Activated CD4-positive, alpha-beta T cell treated with anti-CD3 and anti-CD28 coated beads for 36 hours (primary cell): ENCODE measurements around the gene HSDL1. TPM values are rescaled to one million over a fixed set of nuclear protein-coding genes. Genes with fewer than 3 reads are reported as not detected.

Experiments used
- ATAC-seq: fragments of 200-7000 bp; cut with Tn5 transposase; one replicate; pipeline ENCODE4 v1.10.0; 2021; ENCODE audit warnings: mild to moderate bottlenecking, moderate library complexity
- CTCF ChIA-PET: fragments of 350-600 bp; sonication (Branson Sonifier 250); formaldehyde crosslinking; loops from one replicate; lab custom pipeline; 2021; ENCODE audit warnings: antibody characterized with exemption; lab: Charles Lee
- POLR2A ChIA-PET: fragments of 350-600 bp; sonication (Branson Sonifier 250); formaldehyde crosslinking; loops from one replicate; lab custom pipeline; 2021; ENCODE audit warnings: antibody characterized with exemption, inconsistent platforms; lab: Charles Lee
- DNase-seq: peaks from one replicate; pipeline ENCODE4 v3.0.0-alpha.2; 2020
- H3K27ac Mint-ChIP-seq: one replicate; pipeline ENCODE4 v1.8.0; 2021; ENCODE audit warnings: mixed read lengths
- H3K27me3 Mint-ChIP-seq: one replicate; pipeline ENCODE4 v1.8.0; 2021; ENCODE audit warnings: mixed read lengths
- H3K36me3 Mint-ChIP-seq: one replicate; pipeline ENCODE4 v1.8.0; 2021; ENCODE audit warnings: low read depth, mixed read lengths
- H3K4me1 Mint-ChIP-seq: one replicate; pipeline ENCODE4 v1.8.0; 2021; ENCODE audit warnings: mixed read lengths
- H3K4me3 Mint-ChIP-seq: one replicate; pipeline ENCODE4 v1.8.0; 2021; ENCODE audit warnings: mild to moderate bottlenecking, moderate library complexity, mixed read lengths
- H3K9me3 Mint-ChIP-seq: one replicate; pipeline ENCODE4 v1.8.0; 2021; ENCODE audit warnings: low read depth, mixed read lengths
- intact Hi-C, 2 experiments: fragments of 100-400 bp; cut with DNase I in 1 of 2; cut with micrococcal nuclease in 1 of 2; formaldehyde crosslinking; loops; one replicate each; pipeline versions ENCODE4 v1.14.2 to v1.15.1; 2022 to 2024; cut with DNase I, micrococcal nuclease
- total RNA-seq, 2 experiments: library from RNA; stranded (reverse); gene quantifications; one replicate each; pipeline ENCODE4 v1.2.3, GENCODE V29; 2021

Gene HSDL1
- total RNA-seq, 2 experiments from 2014 or later = 7.4 to 11.4 TPM

GRCh38 chr16:84138824-84139627 is 6.0 kb downstream of the HSDL1 start:
- Mint-ChIP-seq H3K9me3 (no peaks in the 10 kb centered on the region), H3K27me3 (no peaks in the 10 kb centered on the region), H3K36me3 (peaks cover 3% of the 10 kb centered on the region), H3K27ac (peak overlapping the region; percentile 32), H3K4me1 (peaks cover 49% of the 10 kb centered on the region), H3K4me3 (no peak overlapping the region)
- DNase-seq (peak; percentile 59), ATAC-seq (peak; percentile 96)
- POLR2A ChIA-PET = no interaction called here
- CTCF ChIA-PET = interaction anchor here (0.6 to 1.4 kb wide), 7 partner anchors 22 to 59 kb away, joined by 3 to 5 read pairs (median 3); partner anchors contain the start of genes MBTPS1 and TAF1C
- intact Hi-C loops = loop anchor here in 1 of 2 experiments (2.0 kb wide), 1 partner anchor 54 kb away; no protein-coding TSS in a partner anchor

DNA sequence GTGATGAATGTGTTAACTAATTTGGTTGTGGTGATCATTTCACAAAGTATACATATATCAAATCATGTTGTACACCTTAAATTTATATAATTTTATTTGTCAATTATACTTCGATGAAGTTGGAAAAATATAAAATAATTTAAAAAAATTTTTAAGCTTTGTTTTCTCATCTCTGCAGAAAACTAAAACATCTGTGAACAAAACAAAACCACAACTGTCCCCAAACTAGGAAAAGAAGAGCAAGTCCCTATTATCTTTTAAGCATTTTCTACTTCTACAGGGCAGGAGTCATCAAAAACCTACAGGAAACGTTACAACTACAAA is 6.5 kb downstream of the HSDL1 start:
- Mint-ChIP-seq H3K4me3 (no peak overlapping the region), H3K4me1 (peaks cover 47% of the 10 kb centered on the region), H3K27me3 (no peaks in the 10 kb centered on the region), H3K36me3 (peaks cover 3% of the 10 kb centered on the region), H3K27ac (peak overlapping the region; percentile 32), H3K9me3 (no peaks in the 10 kb centered on the region)
- DNase-seq = no peak
- intact Hi-C loops = loop anchor here in 1 of 2 experiments (2.0 kb wide), 1 partner anchor 54 kb away; no protein-coding TSS in a partner anchor
- ChIA-PET POLR2A (no interaction called here), CTCF (interaction anchor here (0.5 to 1.4 kb wide), 7 partner anchors 10 to 58 kb away, joined by 3 to 5 read pairs (median 4); partner anchors contain the start of genes MBTPS1 and TAF1C)
- ATAC-seq = no peak

- ChIA-PET CTCF (interaction anchor here (0.5 to 1.4 kb wide), 7 partner anchors 9 to 61 kb away, joined by 3 to 5 read pairs (median 4); partner anchors contain the start of gene TAF1C), POLR2A (no interaction called here)
- Mint-ChIP-seq H3K9me3 (no peaks in the 10 kb centered on the region), H3K27me3 (no peaks in the 10 kb centered on the region), H3K4me1 (peaks cover 43% of the 10 kb centered on the region), H3K36me3 (peaks cover 3% of the 10 kb centered on the region), H3K27ac (no peak overlapping the region), H3K4me3 (no peak overlapping the region)
- intact Hi-C loops = loop anchor here in 1 of 2 experiments (2.0 kb wide), 1 partner anchor 53 kb away; no protein-coding TSS in a partner anchor
- DNase-seq (no peak), ATAC-seq (no peak)
Measured at GRCh38 chr16:84137769-84138357, 7.1 kb downstream of the HSDL1 start.

GRCh38 chr16:84137287-84137686 is 7.7 kb downstream of the HSDL1 start:
- no peak for DNase-seq
- POLR2A ChIA-PET = no interaction called here
- ATAC-seq = no peak
- Mint-ChIP-seq H3K4me3 (no peak overlapping the region), H3K27ac (no peak overlapping the region), H3K9me3 (no peaks in the 10 kb centered on the region), H3K36me3 (peaks cover 3% of the 10 kb centered on the region), H3K27me3 (no peaks in the 10 kb centered on the region), H3K4me1 (peaks cover 42% of the 10 kb centered on the region)
- CTCF ChIA-PET = interaction anchor here (1.4 kb wide), 1 partner anchor 52 kb away, joined by 5 read pairs; no protein-coding TSS in a partner anchor
- intact Hi-C loops = no loop called here

DNA sequence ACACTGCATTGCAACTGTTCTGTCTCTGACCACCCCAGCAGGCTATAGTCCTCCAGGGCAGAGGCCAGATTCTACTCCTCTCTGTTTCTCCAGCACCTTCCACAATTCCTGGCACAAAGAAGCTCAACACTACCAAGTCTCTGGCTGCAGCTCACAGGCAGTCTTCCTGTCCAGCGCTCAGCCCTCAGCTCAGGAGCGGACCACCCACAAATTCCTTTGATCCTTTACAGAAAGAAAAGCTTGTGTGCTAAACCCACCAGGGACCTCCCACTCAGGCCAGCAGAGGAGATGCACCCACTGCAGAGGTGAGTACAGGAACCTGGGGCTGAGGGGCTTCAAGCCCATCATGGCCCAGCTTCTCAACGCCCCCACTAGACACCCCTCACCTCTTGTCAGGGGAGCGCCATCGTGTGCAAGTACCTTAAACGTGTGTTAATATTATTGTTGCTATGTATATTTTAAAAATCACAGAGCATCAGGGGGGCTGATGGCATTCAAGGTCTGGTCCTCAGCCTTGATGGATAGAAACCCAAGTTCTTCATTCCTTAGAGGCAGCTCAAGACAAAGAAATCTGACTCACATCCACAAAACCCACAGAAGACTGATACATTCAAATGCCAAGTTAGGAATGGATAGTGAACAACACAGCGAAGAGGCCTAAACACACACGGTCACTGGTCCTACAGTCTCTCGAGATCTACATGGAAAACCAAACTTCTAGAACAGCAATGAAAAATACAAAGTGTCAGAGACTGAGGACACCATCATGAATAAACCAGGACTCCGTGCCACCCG is 8.4 kb downstream of the HSDL1 start:
- CTCF ChIA-PET = interaction anchor here (1.4 kb wide), 1 partner anchor 52 kb away, joined by 5 read pairs; no protein-coding TSS in a partner anchor
- no peak for DNase-seq
- POLR2A ChIA-PET = interaction anchor here (0.6 kb wide), 1 partner anchor 37 kb away, joined by 3 read pairs; no protein-coding TSS in a partner anchor
- intact Hi-C loops = no loop called here
- Mint-ChIP-seq H3K27me3 (no peaks in the 10 kb centered on the region), H3K36me3 (peaks cover 3% of the 10 kb centered on the region), H3K9me3 (no peaks in the 10 kb centered on the region), H3K4me3 (no peak overlapping the region), H3K27ac (no peak overlapping the region), H3K4me1 (peaks cover 42% of the 10 kb centered on the region)
- ATAC-seq = no peak

DNA sequence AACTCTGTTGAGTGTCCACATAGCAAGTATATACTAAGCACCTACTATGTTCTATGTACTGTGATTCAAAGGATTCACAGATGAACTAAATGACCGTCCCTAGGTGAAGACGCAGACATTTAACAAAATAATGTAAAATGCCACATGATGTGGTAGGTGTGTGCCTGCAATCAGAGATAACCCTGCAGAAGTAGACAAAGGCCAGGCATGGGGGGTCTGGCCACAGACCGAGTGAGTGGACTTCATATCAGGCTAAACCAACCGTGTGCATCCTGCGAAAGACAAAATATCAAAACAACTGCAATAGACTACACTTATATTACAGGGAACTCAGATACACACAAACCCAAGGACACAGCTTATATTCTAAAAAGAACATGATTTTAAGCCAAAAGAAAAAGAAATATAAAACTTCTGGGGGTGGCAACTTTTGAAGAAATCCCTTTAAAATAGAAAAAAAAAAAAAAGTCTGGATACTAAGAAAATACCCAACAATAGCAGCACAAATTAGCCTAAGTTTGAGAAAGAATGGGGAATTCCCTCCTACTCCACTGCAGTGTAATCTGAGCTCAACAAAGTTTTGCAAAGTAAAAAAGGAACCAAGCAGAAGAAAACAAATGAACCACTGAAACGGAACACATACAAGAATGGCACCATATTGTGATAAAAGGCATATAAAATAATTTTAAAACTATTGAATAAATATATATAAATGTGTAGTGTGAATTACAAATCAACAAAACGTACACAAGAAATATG is 12.3 kb downstream of the HSDL1 start:
- Mint-ChIP-seq H3K9me3 (no peaks in the 10 kb centered on the region), H3K27me3 (no peaks in the 10 kb centered on the region), H3K27ac (no peak overlapping the region), H3K4me3 (no peak overlapping the region), H3K4me1 (peaks cover 18% of the 10 kb centered on the region), H3K36me3 (peaks cover 12% of the 10 kb centered on the region)
- intact Hi-C loops = no loop called here
- POLR2A ChIA-PET = no interaction called here
- no peak for DNase-seq
- CTCF ChIA-PET = interaction anchor here (0.6 to 0.9 kb wide), 3 partner anchors 9 to 398 kb away, joined by 3 to 6 read pairs (median 3); no protein-coding TSS in a partner anchor
- ATAC-seq = no peak

DNA sequence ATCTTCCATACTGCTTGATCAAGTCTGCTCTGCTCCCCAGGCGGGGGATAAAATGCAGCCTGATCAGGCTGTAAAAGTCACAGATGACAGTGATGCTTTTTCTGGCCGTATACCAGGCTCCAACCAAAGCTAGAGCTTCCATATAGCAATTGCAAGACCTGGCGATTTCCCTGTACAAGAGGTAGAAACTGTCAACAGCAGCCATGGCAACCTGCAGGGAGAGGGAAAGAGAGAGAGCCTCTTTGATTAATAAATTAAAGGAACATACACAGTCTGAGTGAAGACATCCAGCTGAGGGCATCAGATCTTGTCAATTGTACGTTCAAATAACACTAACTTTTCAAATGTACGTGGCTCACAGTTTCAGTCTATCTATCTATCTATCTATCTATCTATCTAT is 13.9 kb downstream of the HSDL1 start:
- Mint-ChIP-seq H3K4me1 (peaks cover 6% of the 10 kb centered on the region), H3K27ac (no peak overlapping the region), H3K4me3 (no peak overlapping the region), H3K36me3 (peaks cover 12% of the 10 kb centered on the region), H3K9me3 (no peaks in the 10 kb centered on the region), H3K27me3 (no peaks in the 10 kb centered on the region)
- ATAC-seq (no peak), DNase-seq (no peak)
- ChIA-PET CTCF (interaction anchor here (0.6 kb wide), 1 partner anchor 36 kb away, joined by 3 read pairs; no protein-coding TSS in a partner anchor), POLR2A (no interaction called here)
- intact Hi-C loops = no loop called here

- CTCF ChIA-PET = no interaction called here
Measured at GRCh38 chr16:84124257-84125073, 20.5 kb downstream of the HSDL1 start.

GRCh38 chr16:84121007-84121406 is 24.0 kb downstream of the HSDL1 start:
- H3K4me3 Mint-ChIP-seq = no peak overlapping the region
- no peak for DNase-seq
- ChIA-PET CTCF (no interaction called here), POLR2A (no interaction called here)
- H3K4me1 Mint-ChIP-seq = peaks cover 10% of the 10 kb centered on the region
- no peak overlapping the region for H3K27ac Mint-ChIP-seq
- H3K36me3 Mint-ChIP-seq = peaks cover 9% of the 10 kb centered on the region
- intact Hi-C loops = no loop called here
- H3K9me3 Mint-ChIP-seq = no peaks in the 10 kb centered on the region
- H3K27me3 Mint-ChIP-seq = no peaks in the 10 kb centered on the region
- no peak for ATAC-seq

More at GRCh38 chr16:84124257-84125073, 20.5 kb downstream of the HSDL1 start:
- H3K4me1 Mint-ChIP-seq = no peaks in the 10 kb centered on the region
- ATAC-seq (no peak), DNase-seq (no peak)
- H3K27me3 Mint-ChIP-seq = no peaks in the 10 kb centered on the region
- H3K9me3 Mint-ChIP-seq = no peaks in the 10 kb centered on the region
- intact Hi-C loops = no loop called here
- no peak overlapping the region for H3K4me3 Mint-ChIP-seq
- no peak overlapping the region for H3K27ac Mint-ChIP-seq
- peaks cover 11% of the 10 kb centered on the region for H3K36me3 Mint-ChIP-seq
- POLR2A ChIA-PET = no interaction called here

DNA sequence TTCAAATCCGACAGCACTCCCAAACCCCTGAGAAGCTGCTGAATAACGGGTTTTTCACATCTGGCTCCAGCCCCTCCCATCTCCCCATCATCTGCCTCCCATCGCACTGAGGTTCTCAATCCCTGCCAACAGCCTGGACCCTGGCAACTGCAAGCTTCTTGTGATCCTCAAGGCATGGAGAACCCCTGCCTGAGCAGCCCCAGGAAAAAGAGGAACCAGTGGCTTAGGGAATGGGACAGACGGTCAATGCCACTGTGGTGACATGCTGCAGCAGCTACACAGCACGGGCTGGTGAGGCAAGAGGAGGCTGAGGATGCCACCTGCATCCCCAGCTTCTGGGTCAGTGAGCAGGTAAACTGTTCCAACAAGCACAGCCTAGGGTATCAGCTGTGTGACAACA is 25.0 kb downstream of the HSDL1 start:
- intact Hi-C loops = no loop called here
- Mint-ChIP-seq H3K36me3 (peaks cover 7% of the 10 kb centered on the region), H3K4me1 (peaks cover 17% of the 10 kb centered on the region), H3K4me3 (no peak overlapping the region), H3K27ac (no peak overlapping the region), H3K9me3 (no peaks in the 10 kb centered on the region), H3K27me3 (no peaks in the 10 kb centered on the region)
- DNase-seq (no peak), ATAC-seq (no peak)
- POLR2A ChIA-PET = no interaction called here
- CTCF ChIA-PET = interaction anchor here (0.8 to 1.1 kb wide), 2 partner anchors 49 to 851 kb away, joined by 3 read pairs; no protein-coding TSS in a partner anchor
